ENCODE results near the gene ZNF804B.

DNA sequence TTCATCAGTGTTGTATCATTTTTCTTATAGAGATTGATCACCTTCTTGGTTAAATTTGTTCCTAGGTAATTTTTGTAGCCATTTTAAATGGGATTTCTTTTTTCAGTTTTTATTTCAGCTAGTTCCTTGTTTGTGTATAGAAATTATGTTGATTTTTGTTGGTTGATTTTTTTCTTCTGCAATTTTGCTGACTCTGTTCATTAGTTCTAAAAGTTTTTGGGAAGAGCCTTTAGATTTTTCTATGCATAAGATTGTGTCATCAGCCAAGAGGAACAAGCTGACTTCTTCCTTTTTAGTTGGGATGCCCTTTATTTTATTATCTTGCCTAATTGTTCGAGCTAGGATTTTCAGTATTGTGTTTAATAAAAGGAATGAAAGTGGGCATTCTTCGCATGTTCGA lies 258.2 kb downstream of the ZNF804B start:
- TF ChIP-seq, protein P1, sequence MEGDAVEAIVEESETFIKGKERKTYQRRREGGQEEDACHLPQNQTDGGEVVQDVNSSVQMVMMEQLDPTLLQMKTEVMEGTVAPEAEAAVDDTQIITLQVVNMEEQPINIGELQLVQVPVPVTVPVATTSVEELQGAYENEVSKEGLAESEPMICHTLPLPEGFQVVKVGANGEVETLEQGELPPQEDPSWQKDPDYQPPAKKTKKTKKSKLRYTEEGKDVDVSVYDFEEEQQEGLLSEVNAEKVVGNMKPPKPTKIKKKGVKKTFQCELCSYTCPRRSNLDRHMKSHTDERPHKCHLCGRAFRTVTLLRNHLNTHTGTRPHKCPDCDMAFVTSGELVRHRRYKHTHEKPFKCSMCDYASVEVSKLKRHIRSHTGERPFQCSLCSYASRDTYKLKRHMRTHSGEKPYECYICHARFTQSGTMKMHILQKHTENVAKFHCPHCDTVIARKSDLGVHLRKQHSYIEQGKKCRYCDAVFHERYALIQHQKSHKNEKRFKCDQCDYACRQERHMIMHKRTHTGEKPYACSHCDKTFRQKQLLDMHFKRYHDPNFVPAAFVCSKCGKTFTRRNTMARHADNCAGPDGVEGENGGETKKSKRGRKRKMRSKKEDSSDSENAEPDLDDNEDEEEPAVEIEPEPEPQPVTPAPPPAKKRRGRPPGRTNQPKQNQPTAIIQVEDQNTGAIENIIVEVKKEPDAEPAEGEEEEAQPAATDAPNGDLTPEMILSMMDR (IDR thresholded peaks at IDR 0.05) = no peak
- TF ChIP-seq EZH2 (IDR thresholded peaks at IDR 0.05) (no peak), EZH2phosphoT487 (IDR thresholded peaks at IDR 0.05) (no peak)

All from neural progenitor cell (in vitro differentiated cells).